Right lobe of liver (tissue), 6 donors: ENCODE results near the gene OARD1. TPM values are rescaled to one million over a fixed set of nuclear protein-coding genes. Genes with fewer than 3 reads are reported as not detected.
A peak's percentile ranks its signal among the peaks of the same experiment; 100 is the strongest.

ENCODE experiments used
- ATAC-seq, 4 donors: fragments of 200-7000 bp; cut with Tn5 transposase; one replicate each; pipeline ENCODE4 v1.9.1; 2020; ENCODE audit warnings: mild to moderate bottlenecking in 4 of 4, moderate library complexity in 4 of 4
- DNase-seq, 3 donors: peaks; one replicate each; pipeline ENCODE4 v3.0.0-alpha.2; 2020
- H3K27ac ChIP-seq, 3 donors: fragments of 200-600 bp; one replicate each; pipeline ENCODE4 v1.8.0; 2022
- H3K27me3 ChIP-seq, 2 donors: fragments of 200-600 bp; one replicate each; pipeline ENCODE4 v1.8.0; 2022
- H3K36me3 ChIP-seq, 4 donors: fragments of 200-600 bp; sonication (generic) in 1 of 4; one replicate each; pipeline versions ENCODE4 v1.5.1 to v1.8.0; 2017 to 2022; ENCODE audit warnings: control low read depth in 1 of 4
- H3K4me1 ChIP-seq, 4 donors: fragments of 200-600 bp; sonication (generic) in 1 of 4; one replicate each; pipeline versions ENCODE4 v1.5.1 to v1.8.0; 2017 to 2022; ENCODE audit warnings: control low read depth in 1 of 4
- H3K4me3 ChIP-seq, 3 donors: fragments of 200-600 bp; one replicate each; pipeline ENCODE4 v1.8.0; 2022
- H3K9me3 ChIP-seq, 4 donors: fragments of 200-600 bp; sonication (generic) in 1 of 4; one replicate each; pipeline versions ENCODE4 v1.5.1 to v1.8.0; 2017 to 2022; ENCODE audit warnings: control low read depth in 1 of 4
- POLR2A ChIP-seq: fragments of 450-650 bp; IDR thresholded peaks from one replicate; pipeline ENCODE4 v1.6.1; 2017; ENCODE audit warnings: antibody characterized with exemption, mild to moderate bottlenecking
- WGBS: methylation state at CpG from one replicate; pipeline ENCODE4 v1.1.6; 2018; ENCODE audit warnings: low coverage, low lambda C conversion rate; ENCODE audit not compliant: insufficient coverage; ENCODE audit errors: missing lambda C conversion rate; 5-methylcytosine and 5-hydroxymethylcytosine counted together
- intact Hi-C, 2 donors: fragments of 100-400 bp; cut with DNase I; formaldehyde crosslinking; loops; one replicate each; pipeline versions ENCODE4 v1.11.2 to v1.14.1; 2022
- total RNA-seq, 6 experiments: library from RNA; depleted of rRNA in 2 of 6; stranded (reverse); fragments of >200 nt in 2 of 6; fragmentation: NEBNext Ultra II Directional in 3 of 6; extraction: Animal tissue kit (Norgen Biotek cat#: 25700) in 3 of 6; gene quantifications; one replicate each; pipeline versions ENCODE4 v1.1.0 to v1.2.4, GENCODE V29; 2016 to 2023
- TF ChIP-seq, protein P1 (sequence below), 4 donors: fragments of 200-600 bp in 3 of 4; fragments of 450-650 bp in 1 of 4; IDR thresholded peaks; one replicate each; pipeline versions ENCODE4 v1.5.1 to v1.8.0; 2016 to 2022; ENCODE audit warnings: antibody characterized with exemption in 4 of 4, mild to moderate bottlenecking in 2 of 4
- donor health status: DM: no; HTN: yes; CAD: no.
- donor health status: DM: no; HTN: no; CAD: no.
- donor health status: DM: no; HTN: no; CAD: no.
- donor health status: DM: no; HTN: yes; CAD: no.
- donor health status: DM: no; HTN: yes; CAD: no.

The OARD1 gene
- total RNA-seq, 6 experiments from 2014 or later = 14.8 to 26.2 (median 21.7) TPM

DNA sequence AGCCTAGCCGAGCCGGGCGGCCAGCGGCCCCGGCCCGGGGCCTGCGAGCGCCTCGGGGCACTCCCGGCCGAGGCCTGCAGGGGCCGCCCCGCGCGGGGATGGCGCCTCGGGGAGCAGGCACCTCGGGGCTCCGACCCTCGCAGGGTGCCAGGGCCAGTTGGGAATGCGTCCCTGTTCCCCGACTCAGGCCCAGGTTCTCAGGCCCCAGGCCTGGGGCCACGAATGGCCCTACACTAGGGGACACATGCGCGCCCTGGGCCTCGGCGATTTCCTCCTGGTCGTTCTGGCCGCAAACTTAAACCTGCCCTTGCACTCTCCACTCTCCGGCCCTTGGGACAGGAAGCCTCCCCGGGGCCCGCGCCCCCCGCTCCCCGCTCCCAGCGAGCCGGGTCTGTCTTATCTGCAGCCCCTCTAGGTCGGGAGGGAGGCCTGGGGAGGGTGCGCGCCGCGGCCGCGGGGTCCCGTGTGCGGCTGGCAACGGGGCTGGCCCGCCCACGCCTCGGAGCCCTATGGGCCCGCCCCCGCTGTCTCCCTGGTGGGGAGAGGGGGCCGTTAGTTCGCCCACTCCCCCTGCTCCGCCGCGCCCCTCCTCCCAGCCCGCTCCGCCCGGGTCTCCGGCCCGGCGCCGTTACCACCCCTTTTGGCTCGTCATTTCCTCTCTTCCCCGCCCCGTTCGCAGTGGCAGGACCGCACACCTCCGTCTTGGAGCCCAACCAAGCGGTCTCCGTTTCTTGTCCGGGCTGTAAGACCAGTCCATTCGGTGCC, 1.2 kb upstream of the OARD1 start:
- no peaks in the 10 kb centered on the region for H3K27me3 ChIP-seq
- intact Hi-C loops = no loop called here
- no peaks in the 10 kb centered on the region for H3K9me3 ChIP-seq
- DNase-seq = peak; percentile 90 to 94 (median 93)
- H3K4me1 ChIP-seq = peaks cover 0 to 44% (median 9%) of the 10 kb centered on the region in 4 donors
- peak; percentile 98 for TF ChIP-seq POLR2A
- TF ChIP-seq, protein P1, sequence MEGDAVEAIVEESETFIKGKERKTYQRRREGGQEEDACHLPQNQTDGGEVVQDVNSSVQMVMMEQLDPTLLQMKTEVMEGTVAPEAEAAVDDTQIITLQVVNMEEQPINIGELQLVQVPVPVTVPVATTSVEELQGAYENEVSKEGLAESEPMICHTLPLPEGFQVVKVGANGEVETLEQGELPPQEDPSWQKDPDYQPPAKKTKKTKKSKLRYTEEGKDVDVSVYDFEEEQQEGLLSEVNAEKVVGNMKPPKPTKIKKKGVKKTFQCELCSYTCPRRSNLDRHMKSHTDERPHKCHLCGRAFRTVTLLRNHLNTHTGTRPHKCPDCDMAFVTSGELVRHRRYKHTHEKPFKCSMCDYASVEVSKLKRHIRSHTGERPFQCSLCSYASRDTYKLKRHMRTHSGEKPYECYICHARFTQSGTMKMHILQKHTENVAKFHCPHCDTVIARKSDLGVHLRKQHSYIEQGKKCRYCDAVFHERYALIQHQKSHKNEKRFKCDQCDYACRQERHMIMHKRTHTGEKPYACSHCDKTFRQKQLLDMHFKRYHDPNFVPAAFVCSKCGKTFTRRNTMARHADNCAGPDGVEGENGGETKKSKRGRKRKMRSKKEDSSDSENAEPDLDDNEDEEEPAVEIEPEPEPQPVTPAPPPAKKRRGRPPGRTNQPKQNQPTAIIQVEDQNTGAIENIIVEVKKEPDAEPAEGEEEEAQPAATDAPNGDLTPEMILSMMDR (IDR thresholded peaks at IDR 0.05) = peak in 3 of 4 donors; percentile 10 to 53 (median 41)
- peak overlapping the region; percentile 80 to 92 (median 88) for H3K4me3 ChIP-seq
- peak; percentile 29 to 43 (median 36) for ATAC-seq
- H3K27ac ChIP-seq = peak overlapping the region; percentile 95 to 99 (median 98)
- WGBS = 0% methylated on average over 10 of the region's 74 CpGs
- H3K36me3 ChIP-seq = peaks cover 0 to 8% (median 4%) of the 10 kb centered on the region in 4 donors

DNA sequence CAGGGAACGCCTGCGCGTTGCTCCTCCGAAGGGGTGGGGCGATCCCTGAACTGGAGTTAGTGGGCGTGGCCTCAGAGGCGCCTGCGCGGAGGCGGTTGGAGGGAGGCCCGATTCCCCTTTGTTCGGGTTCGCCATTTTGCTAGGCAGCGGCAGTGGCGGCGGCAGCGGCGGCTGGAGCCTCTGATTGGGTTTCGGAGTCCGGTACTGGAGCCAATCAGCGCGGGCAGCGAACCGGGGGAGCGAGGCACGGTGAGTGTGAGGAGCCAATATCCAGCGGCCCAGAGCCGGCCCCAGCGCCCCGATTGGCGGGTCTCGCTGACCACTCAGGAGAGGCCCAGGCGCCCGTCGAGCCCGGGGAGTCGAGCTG, 663 bp upstream of the OARD1 start, which contains the start of gene NFYA:
Gene NFYA, plus strand, starts transcription at position 139 of the 367 bp plus-strand sequence. CDS start 6,116 bp downstream, outside the sequence.
- Histone ChIP-seq H3K27ac (peak within 1 kb of the TSS; percentile 95 to 99 (median 98)), H3K4me1 (peaks cover 0 to 44% (median 9%) of the 10 kb centered on the region in 4 donors), H3K36me3 (peaks cover 0 to 13% (median 5%) of the 10 kb centered on the region in 4 donors), H3K27me3 (no peaks in the 10 kb centered on the region), H3K4me3 (peak within 1 kb of the TSS; percentile 80 to 92 (median 88)), H3K9me3 (no peaks in the 10 kb centered on the region)
- WGBS = 0% methylated on average over 7 of the region's 37 CpGs
- ATAC-seq (peak; percentile 77 to 82 (median 79)), DNase-seq (peak in 1 of 3 donors; percentile 100)
- TF ChIP-seq, protein P1 (IDR thresholded peaks at IDR 0.05) = no peak
- no peak for TF ChIP-seq POLR2A
- intact Hi-C loops = no loop called here

DNA sequence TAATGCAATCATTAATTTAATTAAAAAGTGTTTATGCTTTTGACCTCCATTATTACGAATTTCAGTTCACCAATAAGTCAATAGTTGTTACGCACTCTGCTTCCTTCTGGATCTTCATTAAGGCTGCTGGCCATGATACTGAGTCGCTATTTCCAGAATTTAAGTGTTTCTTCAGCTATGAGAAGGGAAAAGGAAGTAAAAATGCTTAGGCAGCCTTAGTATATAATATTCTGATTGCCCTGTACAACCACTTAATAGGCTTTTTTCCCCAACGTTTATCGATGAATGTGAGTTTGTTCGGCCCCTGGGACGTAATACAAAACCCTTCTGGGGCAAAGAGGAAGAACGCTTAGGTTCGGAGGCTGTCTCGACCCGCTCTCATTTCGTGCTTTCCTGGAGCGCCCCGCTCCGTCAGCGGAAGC, 644 bp downstream of the OARD1 start:
- Histone ChIP-seq H3K4me3 (peak overlapping the region; percentile 54 to 88 (median 80)), H3K9me3 (no peaks in the 10 kb centered on the region), H3K27me3 (no peaks in the 10 kb centered on the region), H3K27ac (peak overlapping the region; percentile 95 to 99 (median 98)), H3K36me3 (peaks cover 0 to 16% (median 8%) of the 10 kb centered on the region in 4 donors), H3K4me1 (peaks cover 0 to 40% (median 10%) of the 10 kb centered on the region in 4 donors)
- intact Hi-C loops = no loop called here
- ATAC-seq (no peak), DNase-seq (peak in 2 of 3 donors; percentile 86 to 89)
- TF ChIP-seq, protein P1 (IDR thresholded peaks at IDR 0.05) = peak in 1 of 4 donors; percentile 15
- TF ChIP-seq POLR2A = no peak
- whole genome bisulfite sequencing = under 1% methylated on average over 16 of the region's 16 CpGs

DNA sequence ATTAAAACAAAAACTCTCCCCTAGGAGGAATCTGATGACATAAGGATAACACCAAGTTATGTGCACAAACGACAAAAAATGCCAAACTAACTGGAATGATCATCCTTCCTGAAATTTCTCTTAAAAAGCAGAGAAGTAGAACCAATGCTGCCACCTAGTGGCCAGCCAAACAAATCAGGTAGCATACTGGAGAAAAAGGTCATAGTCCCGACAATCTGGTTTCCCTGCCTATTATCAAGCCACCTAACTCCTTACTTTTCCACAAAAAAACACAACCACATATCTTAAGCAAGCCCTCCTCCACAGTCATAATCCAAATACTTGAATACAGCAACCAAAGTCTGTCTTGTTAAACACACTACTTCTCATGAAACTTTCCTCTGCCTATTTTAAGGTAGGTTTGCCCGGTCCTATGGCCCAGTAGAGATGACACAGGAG, 5.3 kb downstream of the OARD1 start:
- no peaks in the 10 kb centered on the region for H3K9me3 ChIP-seq
- intact Hi-C loops = loop anchor here in 1 of 2 donors (10.0 kb wide), 1 partner anchor 62 kb away; no protein-coding TSS in a partner anchor
- H3K4me3 ChIP-seq = no peak overlapping the region
- H3K27ac ChIP-seq = peak overlapping the region in 2 of 3 donors; percentile 57 to 63
- no peaks in the 10 kb centered on the region for H3K27me3 ChIP-seq
- WGBS = 21% methylated on average over 3 of the region's 3 CpGs
- DNase-seq (peak; percentile 72 to 79 (median 72)), ATAC-seq (peak; percentile 45 to 64 (median 53))
- TF ChIP-seq POLR2A = no peak
- TF ChIP-seq, protein P1 (IDR thresholded peaks at IDR 0.05) = peak; percentile 89 to 93 (median 90)
- peaks cover 0 to 16% (median 8%) of the 10 kb centered on the region in 4 donors for H3K36me3 ChIP-seq
- peaks cover 0 to 50% (median 13%) of the 10 kb centered on the region in 4 donors for H3K4me1 ChIP-seq
